Breast epithelium (tissue), 4 donors: ENCODE data around the gene CHMP1B. TPM values are rescaled to one million over a fixed set of nuclear protein-coding genes. Genes with fewer than 3 reads are reported as not detected.

Source experiments
- DNase-seq, 2 donors: peaks; one replicate each; pipeline ENCODE4 v3.0.0-alpha.2; 2019; ENCODE audit warnings: low spot score in 2 of 2
- H3K27ac ChIP-seq, 2 donors: fragments of 200-600 bp; sonication (generic) in 1 of 2; one replicate each; pipeline ENCODE4 v1.5.1; 2016 to 2019; ENCODE audit warnings: mild to moderate bottlenecking in 1 of 2
- H3K27me3 ChIP-seq, 2 donors: fragments of 200-600 bp; sonication (generic) in 1 of 2; one replicate each; pipeline versions ENCODE4 v1.5.1 to v1.6.0; 2017 to 2019; ENCODE audit warnings: control low read depth in 1 of 2, mild to moderate bottlenecking in 1 of 2
- H3K36me3 ChIP-seq: fragments of 200-600 bp; one replicate; pipeline ENCODE4 v1.5.1; 2019
- H3K4me1 ChIP-seq, 2 donors: fragments of 200-600 bp; sonication (generic); one replicate each; pipeline ENCODE4 v1.5.1; 2016 to 2019; ENCODE audit warnings: control low read depth in 1 of 2
- H3K4me3 ChIP-seq, 3 donors: fragments of 200-600 bp; sonication (generic); 1 replicate in 2 of 3; 2 replicates in 1 of 3; pipeline ENCODE4 v1.5.1; 2016 to 2019; ENCODE audit warnings: mild to moderate bottlenecking in 3 of 3, moderate library complexity in 2 of 3
- H3K9me3 ChIP-seq, 2 donors: fragments of 200-600 bp; sonication (generic) in 1 of 2; one replicate each; pipeline ENCODE4 v1.5.1; 2016 to 2019; ENCODE audit warnings: control low read depth in 1 of 2
- CTCF ChIP-seq, 3 donors: fragments of 450-650 bp; IDR thresholded peaks; one replicate each; pipeline ENCODE4 v1.5.1; 2016 to 2017; ENCODE audit warnings: antibody characterized with exemption in 3 of 3, mild to moderate bottlenecking in 3 of 3, moderate library complexity in 3 of 3
- POLR2A ChIP-seq: fragments of 450-650 bp; IDR thresholded peaks from one replicate; pipeline ENCODE4 v1.6.1; 2016; ENCODE audit warnings: antibody characterized with exemption, mild to moderate bottlenecking, moderate library complexity
- POLR2AphosphoS5 ChIP-seq, 3 donors: sonication (generic); formaldehyde crosslinking; IDR thresholded peaks; one replicate each; pipeline ENCODE4 v1.6.1; 2017; ENCODE audit warnings: antibody characterized with exemption in 3 of 3
- intact Hi-C: fragments of 100-400 bp; cut with DNase I; formaldehyde crosslinking; loops from one replicate; pipeline ENCODE4 v1.15.1; 2023; ENCODE audit warnings: low total_unique reads
- total RNA-seq, 3 donors: library from RNA; depleted of rRNA; stranded (reverse); fragments of >200 nt; gene quantifications; one replicate each; pipeline ENCODE4 v1.1.0, GENCODE V29; 2016

CHMP1B gene
- total RNA-seq, 3 donors from 2014 or later: 41.0 to 63.4 (median 44.8) TPM

- H3K36me3 ChIP-seq: no peaks in the 10 kb centered on the region
- no peak overlapping the region for H3K4me3 ChIP-seq
- no peaks in the 10 kb centered on the region for H3K4me1 ChIP-seq
- no peak overlapping the region for H3K27ac ChIP-seq
- TF ChIP-seq POLR2A: no peak
- no peak for TF ChIP-seq POLR2AphosphoS5 (IDR thresholded peaks at IDR 0.05)
- TF ChIP-seq CTCF (IDR thresholded peaks at IDR 0.05): no peak
- H3K27me3 ChIP-seq: no peaks in the 10 kb centered on the region
- DNase-seq: no peak
- H3K9me3 ChIP-seq: no peaks in the 10 kb centered on the region
- intact Hi-C loops: no loop called here
These were observed 6.8 kb upstream of the CHMP1B start for GRCh38 chr18:11844436-11844835.

GRCh38 chr18:11845654-11846053 lies 5.6 kb upstream of the CHMP1B start:
- no peak overlapping the region for H3K27ac ChIP-seq
- no peak for DNase-seq
- no peak for TF ChIP-seq POLR2AphosphoS5 (IDR thresholded peaks at IDR 0.05)
- TF ChIP-seq CTCF (IDR thresholded peaks at IDR 0.05): no peak
- TF ChIP-seq POLR2A: no peak
- no peaks in the 10 kb centered on the region for H3K36me3 ChIP-seq
- H3K27me3 ChIP-seq: no peaks in the 10 kb centered on the region
- H3K4me1 ChIP-seq: peaks cover 0 to 5% of the 10 kb centered on the region in 2 donors
- no peaks in the 10 kb centered on the region for H3K9me3 ChIP-seq
- no peak overlapping the region for H3K4me3 ChIP-seq
- intact Hi-C loops: no loop called here

GRCh38 chr18:11847811-11848210 lies 3.4 kb upstream of the CHMP1B start:
- intact Hi-C loops: no loop called here
- H3K27ac ChIP-seq: no peak overlapping the region
- no peaks in the 10 kb centered on the region for H3K9me3 ChIP-seq

GRCh38 chr18:11849279-11849678 lies 1.9 kb upstream of the CHMP1B start:
- Histone ChIP-seq H3K27ac (peak overlapping the region; percentile 94 to 99), H3K36me3 (no peaks in the 10 kb centered on the region), H3K4me3 (no peak overlapping the region), H3K9me3 (no peaks in the 10 kb centered on the region), H3K27me3 (no peaks in the 10 kb centered on the region), H3K4me1 (peaks cover 0 to 5% of the 10 kb centered on the region in 2 donors)
- intact Hi-C loops: no loop called here
- no peak for DNase-seq
- TF ChIP-seq POLR2A (no peak), CTCF (IDR thresholded peaks at IDR 0.05) (no peak), POLR2AphosphoS5 (IDR thresholded peaks at IDR 0.05) (no peak)

More at GRCh38 chr18:11847811-11848210, 3.4 kb upstream of the CHMP1B start:
- Histone ChIP-seq H3K27me3 (no peaks in the 10 kb centered on the region), H3K4me1 (peaks cover 0 to 5% of the 10 kb centered on the region in 2 donors), H3K4me3 (no peak overlapping the region), H3K36me3 (no peaks in the 10 kb centered on the region)
- no peak for TF ChIP-seq POLR2AphosphoS5 (IDR thresholded peaks at IDR 0.05)
- no peak for TF ChIP-seq CTCF (IDR thresholded peaks at IDR 0.05)
- TF ChIP-seq POLR2A: no peak
- no peak for DNase-seq

GRCh38 chr18:11849841-11850634 lies 1.2 kb upstream of the CHMP1B start:
- H3K27me3 ChIP-seq: no peaks in the 10 kb centered on the region
- TF ChIP-seq POLR2AphosphoS5 (IDR thresholded peaks at IDR 0.05) (peak; percentile 43 to 80 (median 61)), CTCF (IDR thresholded peaks at IDR 0.05) (peak in 1 of 3 donors; percentile 10), POLR2A (no peak)
- H3K9me3 ChIP-seq: no peaks in the 10 kb centered on the region
- no peaks in the 10 kb centered on the region for H3K36me3 ChIP-seq
- DNase-seq: peak; percentile 75 to 87
- peaks cover 0 to 5% of the 10 kb centered on the region in 2 donors for H3K4me1 ChIP-seq
- peak overlapping the region; percentile 94 to 99 for H3K27ac ChIP-seq
- intact Hi-C loops: loop anchor here (5.0 kb wide), 1 partner anchor 1378 kb away; no protein-coding TSS in a partner anchor
- peak overlapping the region; percentile 85 to 95 (median 90) for H3K4me3 ChIP-seq
